HG02970 (cell line): ENCODE measurements around the gene COL25A1.
"Not testable (repeated sequence)": the region's sequence is repeated elsewhere in the genome, so short reads cannot be mapped to it uniquely, and the experiment has no call there.

Experiments
- ATAC-seq: cut with Tn5 transposase; IDR thresholded peaks from one replicate; pipeline ENCODE4 v1.9.1; 2021; ENCODE audit warnings: mild to moderate bottlenecking, moderate library complexity, moderate number of reproducible peaks; ENCODE audit not compliant: unreplicated experiment, low FRiP score

COL25A1 gene

DNA sequence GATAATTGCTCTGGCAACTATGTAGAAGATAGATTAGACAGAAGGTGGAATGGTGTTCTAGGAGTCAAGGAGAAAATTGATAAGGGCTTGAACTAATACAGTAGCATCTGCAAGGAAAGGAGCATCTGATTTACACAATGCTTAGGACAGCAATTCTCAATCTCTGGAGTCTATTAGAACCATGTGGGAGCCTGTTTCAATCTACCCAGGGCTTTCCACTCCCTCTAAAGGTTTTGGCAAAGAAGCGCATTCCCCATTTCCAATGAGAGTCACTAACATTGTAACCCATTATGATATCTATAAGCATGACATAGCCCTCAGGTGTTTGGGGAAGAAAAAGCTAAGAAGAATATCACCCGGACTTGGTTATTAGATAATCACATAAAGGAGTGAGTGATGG is 168.2 kb downstream of the COL25A1 start:
- ATAC-seq, result no peak

DNA sequence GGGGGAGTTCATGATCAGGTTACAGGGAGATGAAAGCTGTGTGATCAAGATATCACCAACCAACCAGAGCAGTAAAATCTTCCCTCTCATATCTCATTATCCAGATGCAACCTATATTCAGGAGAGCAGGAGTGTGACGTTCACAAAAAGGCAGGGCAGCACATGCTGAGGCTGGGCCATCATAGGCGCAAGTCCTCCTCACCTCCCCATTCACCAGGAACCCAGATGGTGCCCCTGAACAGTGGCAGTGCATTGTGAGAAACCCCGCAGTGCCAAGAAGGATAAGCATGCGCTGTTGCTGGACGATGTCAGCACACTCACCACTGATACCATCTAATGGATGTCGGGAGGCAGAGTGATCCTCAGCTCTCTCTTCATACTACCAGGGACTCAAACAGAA is 170.9 kb downstream of the COL25A1 start:
- no peak for ATAC-seq

DNA sequence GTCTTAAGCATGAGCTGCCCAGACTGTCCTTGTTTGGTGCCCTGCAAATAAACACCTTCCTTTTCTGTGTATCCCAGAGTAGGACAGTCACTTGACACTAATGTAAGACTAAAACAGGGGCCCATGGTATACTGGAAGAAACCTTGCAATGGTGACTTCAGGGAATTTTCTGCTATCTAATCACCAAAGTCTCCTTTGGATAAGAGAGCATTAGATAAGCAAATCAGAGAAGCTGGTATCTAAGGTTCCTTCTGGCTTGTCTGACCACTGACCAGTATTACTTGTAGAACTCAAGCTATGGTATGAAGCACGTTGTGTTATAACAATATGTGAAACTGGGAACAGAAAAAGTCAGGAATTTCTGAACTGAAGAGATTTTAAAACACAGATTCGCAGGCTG is 173.9 kb downstream of the COL25A1 start:
- no peak for ATAC-seq

DNA sequence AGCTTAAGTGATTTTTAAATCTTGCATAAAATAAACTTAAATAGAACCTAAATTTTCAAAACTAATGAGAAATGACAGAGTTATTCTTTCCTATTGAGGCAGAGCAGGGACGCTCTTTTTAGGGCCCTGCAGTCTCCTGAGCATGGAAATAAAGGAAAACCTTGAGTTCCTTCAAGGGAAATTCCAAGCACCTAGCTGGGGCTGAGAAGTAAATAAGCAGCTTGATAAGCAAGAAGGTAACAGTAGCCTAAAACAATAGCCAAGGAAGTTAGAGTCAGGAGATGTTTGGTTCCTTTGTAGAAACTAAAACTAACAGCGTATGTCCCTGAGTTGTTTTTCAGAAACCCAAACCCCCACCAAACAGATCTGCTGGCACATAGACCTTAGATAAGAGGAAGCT is 174.6 kb downstream of the COL25A1 start:
- no peak for ATAC-seq

DNA sequence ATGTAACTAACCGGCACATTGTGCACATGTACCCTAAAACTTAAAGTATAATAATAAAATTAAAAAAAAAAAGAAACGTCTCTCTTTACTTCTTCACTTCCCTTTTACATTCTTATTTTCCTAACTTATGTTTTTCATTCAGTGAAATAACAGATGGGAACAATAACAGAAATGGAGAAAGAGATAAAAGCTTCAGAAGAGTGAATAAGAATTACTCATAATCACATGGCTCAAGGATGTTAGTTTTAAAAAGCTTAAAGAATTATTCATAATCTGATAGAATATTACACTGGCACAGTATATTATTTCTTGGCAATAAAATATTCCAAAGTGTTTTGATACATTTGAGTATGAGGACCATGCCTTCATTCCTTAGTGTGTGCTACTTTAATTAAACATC is 175.6 kb downstream of the COL25A1 start:
- no peak for ATAC-seq

DNA sequence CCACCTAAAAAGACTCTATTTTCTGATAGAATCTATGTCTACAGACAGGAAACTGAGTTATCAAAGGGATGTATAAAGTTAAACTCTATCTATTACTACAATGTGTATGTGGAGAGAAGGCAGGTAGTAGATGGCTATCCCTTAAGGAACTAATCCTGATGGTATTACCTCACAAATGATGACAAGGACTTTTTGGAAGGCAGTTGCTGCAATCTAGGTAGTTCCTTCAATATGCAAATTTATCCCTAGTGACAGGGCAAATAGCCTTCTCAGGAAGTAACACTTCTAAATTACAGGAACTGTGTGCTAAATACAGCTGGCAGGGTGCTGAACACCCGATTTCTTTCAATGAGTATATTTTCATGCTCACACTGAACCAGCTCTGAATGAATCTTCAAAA is 177.4 kb downstream of the COL25A1 start:
- no peak for ATAC-seq

DNA sequence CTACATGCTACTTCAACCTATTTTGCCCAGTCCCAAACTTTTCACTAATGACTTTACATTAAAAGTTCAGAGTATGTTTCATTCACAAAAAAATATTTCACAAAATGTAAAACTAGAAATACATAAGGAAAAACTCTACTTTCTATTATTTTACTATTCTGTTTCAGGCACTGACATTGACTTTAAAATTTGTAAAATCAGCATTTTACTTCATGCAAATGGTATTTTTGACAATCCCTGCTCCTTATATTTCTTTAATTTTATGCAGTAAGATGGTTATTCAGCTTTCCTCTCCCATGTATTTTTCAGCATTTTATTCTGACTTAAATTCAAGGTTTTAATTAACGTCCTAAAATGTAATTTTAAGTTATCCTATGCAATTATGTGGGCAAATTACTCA is 178.5 kb downstream of the COL25A1 start:
- no peak for ATAC-seq

DNA sequence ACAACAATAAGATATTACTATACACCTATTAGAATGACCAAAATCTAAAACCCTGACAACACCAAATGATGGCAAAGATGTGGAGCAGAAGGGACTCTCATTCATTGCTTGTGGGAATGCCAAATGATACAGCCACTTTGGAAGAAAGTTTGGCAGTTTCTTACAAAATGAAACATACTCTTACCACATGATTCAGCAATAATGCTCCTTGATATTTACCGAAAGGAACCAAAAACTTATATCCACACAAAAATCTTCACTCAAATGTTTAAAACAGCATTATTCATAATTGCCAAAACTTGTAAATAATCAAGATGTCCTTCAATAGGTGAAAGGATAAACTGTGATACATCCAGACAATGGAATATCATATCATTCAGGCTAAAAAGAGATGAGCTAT is 180.9 kb downstream of the COL25A1 start:
- ATAC-seq, result no peak

DNA sequence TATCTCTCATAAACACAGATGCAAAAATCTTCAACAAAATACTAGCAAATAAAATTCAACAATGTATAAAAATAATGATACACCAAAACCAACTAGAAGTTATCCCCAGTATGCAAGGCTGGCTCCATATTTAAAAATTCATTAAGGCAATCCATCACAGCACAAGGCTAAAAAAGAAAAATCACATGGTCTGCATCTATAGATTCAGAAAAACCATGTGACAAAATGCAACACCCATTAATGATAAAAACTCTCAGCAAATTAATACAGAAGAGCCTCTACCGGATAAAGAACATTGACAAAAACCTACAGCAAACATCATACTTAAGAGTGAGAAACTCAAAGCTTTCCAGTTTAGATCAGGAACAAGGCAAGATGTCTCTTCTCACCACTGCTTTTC is 182.6 kb downstream of the COL25A1 start:
- ATAC-seq, result no peak

DNA sequence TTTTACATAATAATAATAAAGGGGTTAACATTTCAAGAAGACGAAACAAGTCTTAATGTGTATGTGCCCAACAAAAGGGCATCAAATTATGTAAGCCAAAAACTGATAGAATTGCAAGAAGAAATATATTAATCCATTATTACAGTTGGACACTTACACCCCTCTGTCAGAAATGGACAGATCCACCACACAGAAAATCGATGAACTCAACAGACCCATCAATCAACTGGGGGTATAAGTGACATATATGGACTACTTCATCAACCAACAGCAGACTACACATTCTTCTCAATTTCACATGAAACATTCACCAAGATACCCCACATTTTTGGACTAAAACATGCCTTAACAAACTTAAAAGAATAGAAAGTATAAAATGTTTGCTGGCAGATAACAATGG is 183.8 kb downstream of the COL25A1 start:
- ATAC-seq, result no peak

DNA sequence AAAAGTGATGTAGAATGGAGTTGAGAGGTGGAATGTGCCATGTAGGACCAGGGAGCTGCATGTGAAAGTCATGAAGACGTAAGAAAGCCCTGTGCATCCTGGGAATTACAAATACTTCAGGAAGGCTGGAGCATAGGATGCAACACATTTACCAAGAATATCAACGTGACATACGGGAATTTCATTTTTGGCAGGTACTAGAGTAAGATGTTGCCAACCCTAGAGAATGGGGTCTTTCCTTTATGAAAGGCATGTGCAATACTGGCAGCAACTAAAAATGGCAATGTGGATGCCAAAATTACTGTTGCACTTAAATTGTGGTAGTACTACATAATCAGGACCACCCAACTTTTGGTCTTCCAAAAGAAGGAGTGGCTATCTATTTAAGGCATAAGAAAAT is 188.0 kb downstream of the COL25A1 start:
- no peak for ATAC-seq

DNA sequence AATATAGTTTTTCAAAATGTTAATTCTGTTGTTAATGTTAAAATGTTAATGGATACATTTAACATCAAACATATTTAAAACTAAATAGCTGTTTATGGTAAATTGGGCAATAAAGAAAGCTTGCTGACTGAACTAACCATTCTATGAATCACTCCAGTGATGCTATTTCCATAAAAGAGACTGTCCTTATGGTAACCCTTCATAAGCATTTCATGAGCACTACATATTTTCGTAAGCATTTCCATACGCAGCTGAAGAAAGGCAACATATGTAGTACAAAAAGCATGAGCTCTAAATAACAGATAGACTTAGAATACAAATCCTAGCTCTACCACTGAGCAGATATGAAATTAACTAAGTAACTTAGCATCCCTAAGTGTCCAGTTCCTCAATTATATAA is 188.9 kb downstream of the COL25A1 start:
- no peak for ATAC-seq

DNA sequence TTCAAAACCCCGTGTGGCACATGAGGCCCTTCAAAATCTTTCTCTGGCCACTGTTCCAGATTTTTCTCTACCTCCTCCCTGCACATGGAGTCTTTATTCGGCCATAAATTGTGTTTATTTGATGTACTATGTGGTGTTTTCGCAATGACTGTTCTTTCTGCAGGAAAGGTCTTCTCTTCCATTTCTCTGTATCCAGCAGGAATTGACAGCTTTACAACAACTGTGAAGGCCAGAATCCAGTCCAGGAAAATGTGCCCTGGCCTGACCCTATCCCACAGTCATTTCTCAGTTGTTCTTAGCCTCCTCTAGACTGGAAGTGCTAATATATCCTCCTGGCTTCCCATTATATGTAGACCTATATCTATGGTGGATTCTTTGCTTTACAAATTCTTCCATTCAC is 191.4 kb downstream of the COL25A1 start:
- no peak for ATAC-seq

DNA sequence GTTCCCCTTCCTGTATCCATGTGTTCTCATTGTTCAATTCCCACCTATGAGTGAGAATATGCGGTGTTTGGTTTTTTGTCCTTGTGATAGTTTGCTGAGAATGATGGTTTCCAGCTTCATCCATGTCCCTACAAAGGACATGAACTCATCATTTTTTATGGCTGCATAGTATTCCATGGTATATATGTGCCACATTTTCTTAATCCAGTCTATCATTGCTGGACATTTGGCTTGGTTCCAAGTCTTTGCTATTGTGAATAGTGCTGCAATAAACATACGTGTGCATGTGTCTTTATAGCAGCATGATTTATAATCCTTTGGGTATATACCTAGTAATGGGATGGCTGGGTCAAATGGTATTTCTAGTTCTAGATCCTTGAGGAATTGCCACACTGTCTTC is 194.2 kb downstream of the COL25A1 start:
- not testable (repeated sequence) for ATAC-seq

DNA sequence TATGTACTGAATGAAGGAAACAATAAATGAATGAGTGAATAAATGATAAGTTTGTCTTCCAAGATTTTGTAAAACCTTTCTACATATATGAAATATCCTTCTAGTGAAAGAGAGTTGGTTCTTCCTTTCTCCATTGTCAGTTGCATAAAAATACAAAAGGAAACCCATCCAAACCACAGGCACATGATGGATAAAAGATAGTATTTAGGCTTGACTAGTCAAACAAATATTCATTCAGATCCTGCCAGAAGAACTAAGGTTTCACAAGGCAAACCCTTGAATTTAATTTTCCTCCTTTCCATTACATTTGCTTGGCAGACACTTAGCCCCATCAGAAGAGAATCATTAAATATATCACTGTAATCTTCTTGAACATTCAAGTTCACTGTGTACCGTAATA is 208.4 kb downstream of the COL25A1 start:
- no peak for ATAC-seq

DNA sequence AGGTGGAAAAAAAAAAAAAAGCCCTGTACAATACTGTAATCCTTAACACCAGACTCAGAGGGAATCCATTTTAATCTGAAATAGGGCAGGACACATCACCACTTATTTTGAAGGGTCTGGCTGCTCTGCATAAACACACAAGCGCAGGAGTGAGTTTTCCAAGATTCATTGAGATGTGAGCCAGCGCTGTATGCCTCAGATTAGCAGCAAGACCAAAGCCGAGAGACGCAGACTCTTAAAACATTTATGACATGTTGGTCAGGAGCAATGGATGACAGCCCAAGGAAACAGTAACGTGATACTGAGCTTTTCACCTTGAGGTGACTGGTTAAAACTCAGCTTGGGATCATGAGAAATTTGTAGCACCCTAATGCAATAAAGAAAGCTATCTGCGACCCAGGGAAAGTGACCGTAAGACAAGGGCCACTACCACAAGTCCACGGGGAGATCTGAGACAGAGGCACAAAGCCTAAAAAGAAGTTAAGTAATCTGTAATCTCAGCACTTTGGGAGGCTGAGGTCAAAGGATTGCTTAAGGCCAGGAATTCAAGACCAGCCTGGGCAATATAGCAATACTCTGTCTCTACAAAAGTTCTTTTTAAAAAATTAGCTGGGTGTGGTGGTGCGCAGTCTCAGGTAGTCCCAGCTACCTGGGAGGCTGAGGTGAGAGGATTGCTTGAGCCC is 210.6 kb downstream of the COL25A1 start:
- no peak for ATAC-seq

DNA sequence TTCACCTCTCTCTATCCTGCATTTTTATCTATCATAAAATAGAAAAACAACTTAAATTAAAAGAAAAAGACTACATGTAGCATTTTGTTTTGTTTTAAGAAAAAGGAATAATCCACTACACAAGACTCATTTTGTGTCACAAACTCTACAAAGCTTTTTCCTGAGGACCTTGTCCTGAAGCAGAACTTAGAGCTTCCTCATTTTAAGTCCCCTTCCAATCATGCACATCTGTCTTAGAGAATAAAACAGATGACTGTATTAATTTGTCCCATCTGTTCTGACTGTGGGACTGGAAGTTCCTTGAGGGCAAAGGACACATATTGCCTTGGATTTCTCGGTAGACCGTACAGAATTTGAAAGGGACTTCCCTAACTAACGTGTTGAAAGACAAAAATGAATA is 218.5 kb downstream of the COL25A1 start:
- no peak for ATAC-seq

DNA sequence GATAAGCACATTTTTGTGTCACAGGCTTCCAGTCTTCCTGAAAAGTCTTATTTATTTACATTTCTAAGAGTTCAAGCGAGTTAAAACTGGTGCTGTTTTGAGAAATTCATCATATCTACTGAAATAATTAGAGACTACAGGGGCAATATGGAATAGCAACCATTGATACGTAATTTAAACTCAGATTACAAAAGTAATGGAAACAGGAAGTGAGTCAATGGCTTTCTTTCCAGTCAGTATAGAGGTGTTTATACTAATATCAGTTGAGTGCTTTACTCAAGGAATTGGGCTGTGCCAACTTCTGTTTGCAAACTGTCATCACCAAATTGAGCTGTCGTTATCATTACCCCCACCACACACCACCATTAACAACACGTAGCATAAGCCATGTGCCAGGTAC is 222.7 kb downstream of the COL25A1 start:
- ATAC-seq, result no peak

DNA sequence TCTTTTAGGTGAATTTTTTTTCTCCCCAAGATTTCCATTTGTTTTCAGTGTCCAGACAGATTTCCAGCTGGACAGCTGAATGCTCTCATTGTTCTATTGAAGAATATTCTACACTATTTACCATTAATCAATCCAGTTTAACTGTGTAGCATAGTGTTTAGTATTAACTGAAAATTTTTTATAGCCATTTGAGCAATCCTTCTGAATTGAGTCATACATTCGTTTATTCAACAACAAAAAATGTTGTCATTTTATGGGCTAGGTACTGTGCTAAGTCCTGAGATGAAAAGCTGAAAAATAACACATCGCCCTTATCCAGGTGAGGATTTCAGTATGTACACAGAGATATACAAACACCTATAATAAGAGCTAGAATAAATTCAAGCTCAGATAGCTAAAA is 223.3 kb downstream of the COL25A1 start:
- ATAC-seq, result no peak

DNA sequence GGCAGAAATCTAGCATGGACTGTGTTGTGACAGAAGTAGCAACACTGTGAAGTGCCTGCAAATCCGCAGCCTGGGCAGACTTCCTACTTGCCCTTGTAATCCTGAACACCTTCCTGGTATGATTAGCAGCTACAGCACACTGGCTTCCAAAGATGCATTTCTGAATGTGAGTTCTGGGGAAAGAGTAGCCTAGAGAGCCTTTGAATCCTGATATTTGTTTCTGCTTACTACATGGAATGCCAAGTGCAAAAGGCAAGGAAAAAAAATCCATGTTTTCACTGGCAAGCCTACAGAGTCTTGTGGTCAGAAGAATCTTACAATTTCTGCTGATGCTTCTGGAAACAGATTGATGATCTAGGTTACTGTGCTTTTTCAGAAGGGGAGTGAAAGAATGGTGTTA is 223.7 kb downstream of the COL25A1 start:
- ATAC-seq, result no peak

DNA sequence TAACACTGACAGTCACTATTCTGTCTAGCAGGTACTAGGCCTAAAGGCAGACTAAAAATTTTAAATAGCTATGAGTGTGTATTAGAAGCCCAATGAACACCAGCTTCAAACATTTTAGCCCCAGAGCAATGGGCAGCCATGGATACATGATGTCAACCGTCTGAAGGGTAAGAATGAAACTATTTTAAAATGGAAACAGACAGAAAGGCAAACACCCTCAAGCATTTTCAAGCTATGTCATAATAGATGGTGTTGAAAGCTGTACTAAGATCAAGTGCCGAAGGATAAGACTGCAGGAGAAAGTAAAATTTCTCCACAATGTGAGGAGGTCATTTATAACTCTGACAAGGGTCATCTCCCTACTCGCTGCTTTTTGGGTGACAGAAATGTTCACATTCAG is 225.0 kb downstream of the COL25A1 start:
- no peak for ATAC-seq

DNA sequence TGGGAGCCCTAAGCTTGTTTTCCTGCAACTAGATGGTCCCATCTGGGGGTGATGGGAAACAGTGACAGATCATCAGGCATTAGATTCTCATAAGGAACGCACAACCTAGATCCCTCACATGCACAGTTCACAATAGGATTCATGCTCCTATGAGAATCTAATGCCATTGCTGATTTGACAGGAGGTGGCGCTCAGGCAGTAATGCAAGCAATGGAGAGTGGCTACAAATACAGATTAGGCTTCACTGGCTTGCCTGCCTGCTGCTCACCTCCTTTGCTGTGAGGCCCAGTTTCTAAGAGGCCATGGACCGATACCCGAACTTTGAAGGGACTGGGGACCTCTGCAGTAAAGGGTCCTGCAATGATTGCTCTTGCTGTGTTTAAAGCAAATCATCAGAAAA is 225.7 kb downstream of the COL25A1 start:
- not testable (repeated sequence) for ATAC-seq

DNA sequence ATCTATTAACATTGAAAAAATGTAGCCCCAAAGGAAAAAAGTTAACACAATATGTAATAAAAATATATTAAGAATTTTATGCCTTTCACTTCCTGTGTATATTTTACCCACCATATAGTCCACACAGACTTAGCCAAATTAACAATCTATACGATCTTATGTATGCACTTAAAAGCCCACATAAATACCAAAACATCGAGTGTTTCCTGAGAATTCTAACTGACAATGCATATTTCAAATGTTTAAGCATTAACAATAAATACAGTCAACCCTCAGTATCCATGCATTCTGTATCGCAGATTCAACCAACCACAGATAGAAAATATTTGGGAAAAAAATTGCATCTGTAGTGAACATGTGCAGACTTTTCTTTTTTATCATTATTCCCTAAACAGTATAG is 226.8 kb downstream of the COL25A1 start:
- no peak for ATAC-seq
